ENCODE results near the gene SERPINI2.

Gene SERPINI2

DNA sequence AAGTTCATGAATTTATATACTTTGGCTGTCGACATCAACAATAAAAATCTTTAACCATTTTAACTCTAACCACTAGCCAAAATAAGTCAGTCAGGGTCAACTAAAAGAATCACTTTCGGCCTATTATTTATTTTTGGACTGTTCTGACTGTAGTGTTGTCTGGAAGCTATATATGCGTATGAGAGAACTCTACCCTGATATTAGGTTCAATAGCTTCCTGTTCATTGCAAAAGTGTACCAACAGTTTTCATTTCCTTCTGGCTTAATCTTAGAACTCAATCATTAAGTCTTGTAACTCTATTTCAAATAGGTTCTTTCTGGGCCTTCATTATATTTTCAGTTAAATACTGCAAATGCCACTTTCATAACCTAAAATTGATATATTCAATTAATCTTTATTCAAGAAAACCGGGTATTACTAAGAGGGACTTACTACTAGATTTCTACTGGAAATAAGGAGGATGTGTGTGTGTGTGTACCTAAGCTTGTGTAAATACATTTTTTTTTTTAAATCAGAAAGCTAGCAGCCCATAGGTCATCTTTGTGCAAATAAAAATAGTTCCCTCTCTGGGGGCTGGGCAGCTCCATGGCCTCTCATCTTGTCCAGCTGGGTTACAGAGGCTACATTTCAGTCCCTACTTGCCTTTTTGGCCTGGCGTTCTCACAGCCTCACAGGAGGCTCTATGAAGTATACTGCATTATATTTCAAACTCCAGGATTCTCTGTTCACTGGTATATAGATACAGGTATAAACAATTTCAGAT is 5.8 kb downstream of the SERPINI2 start:
- no peaks in the 10 kb centered on the region for H3K36me3 ChIP-seq (ENCODE audit: control insufficient read depth, low read length)
- no peaks in the 10 kb centered on the region for H3K4me1 ChIP-seq (ENCODE audit: control insufficient read depth, low read length)
- no peak overlapping the region for H3K27ac ChIP-seq (ENCODE audit: low read depth, low read length)
- no peaks in the 10 kb centered on the region for H3K79me2 ChIP-seq (ENCODE audit: control insufficient read depth, low read length)
- no peaks in the 10 kb centered on the region for H3K9me2 ChIP-seq (replicated peaks; ENCODE audit: control insufficient read depth, low read length)
- no peaks in the 10 kb centered on the region for H3K9me3 ChIP-seq (ENCODE audit: control insufficient read depth, insufficient read depth, low read length)
- TF ChIP-seq EZH2phosphoT487 (IDR thresholded peaks at IDR 0.05; ENCODE audit: borderline replicate concordance, low read length): no peak
- TF ChIP-seq, protein P1, sequence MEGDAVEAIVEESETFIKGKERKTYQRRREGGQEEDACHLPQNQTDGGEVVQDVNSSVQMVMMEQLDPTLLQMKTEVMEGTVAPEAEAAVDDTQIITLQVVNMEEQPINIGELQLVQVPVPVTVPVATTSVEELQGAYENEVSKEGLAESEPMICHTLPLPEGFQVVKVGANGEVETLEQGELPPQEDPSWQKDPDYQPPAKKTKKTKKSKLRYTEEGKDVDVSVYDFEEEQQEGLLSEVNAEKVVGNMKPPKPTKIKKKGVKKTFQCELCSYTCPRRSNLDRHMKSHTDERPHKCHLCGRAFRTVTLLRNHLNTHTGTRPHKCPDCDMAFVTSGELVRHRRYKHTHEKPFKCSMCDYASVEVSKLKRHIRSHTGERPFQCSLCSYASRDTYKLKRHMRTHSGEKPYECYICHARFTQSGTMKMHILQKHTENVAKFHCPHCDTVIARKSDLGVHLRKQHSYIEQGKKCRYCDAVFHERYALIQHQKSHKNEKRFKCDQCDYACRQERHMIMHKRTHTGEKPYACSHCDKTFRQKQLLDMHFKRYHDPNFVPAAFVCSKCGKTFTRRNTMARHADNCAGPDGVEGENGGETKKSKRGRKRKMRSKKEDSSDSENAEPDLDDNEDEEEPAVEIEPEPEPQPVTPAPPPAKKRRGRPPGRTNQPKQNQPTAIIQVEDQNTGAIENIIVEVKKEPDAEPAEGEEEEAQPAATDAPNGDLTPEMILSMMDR (IDR thresholded peaks at IDR 0.05; ENCODE audit: low read depth, low read length, poor library complexity, severe bottlenecking): no peak
- H3K4me2 ChIP-seq (ENCODE audit: low read length): no peak overlapping the region
- H3K4me3 ChIP-seq (ENCODE audit: low read length): no peak overlapping the region
- no peaks in the 10 kb centered on the region for H4K20me1 ChIP-seq (ENCODE audit: control insufficient read depth, insufficient read depth, low read depth, low read length)
- no peaks in the 10 kb centered on the region for H3K27me3 ChIP-seq (ENCODE audit: control insufficient read depth, low read length)
- no peaks in the 10 kb centered on the region for H3F3A ChIP-seq (ENCODE audit: control insufficient read depth, insufficient read depth)

DNA sequence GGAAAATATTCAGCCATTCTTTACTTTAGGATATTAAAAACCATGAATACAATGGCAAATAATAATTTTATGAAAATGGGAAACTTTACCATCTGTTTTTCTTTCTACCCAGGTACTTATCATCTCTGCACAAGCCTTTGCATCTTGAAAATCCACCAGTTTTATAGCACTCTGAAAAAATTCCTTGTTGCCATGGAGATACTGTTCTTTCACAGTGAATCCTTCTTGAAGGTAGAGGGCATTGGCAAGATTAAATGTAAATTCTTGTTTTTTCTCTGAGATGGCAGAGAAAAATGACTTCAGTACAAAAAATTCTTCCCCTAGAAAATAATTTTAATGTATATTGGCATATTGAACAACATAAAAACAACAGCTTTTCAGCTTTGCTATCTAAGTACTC is 6.9 kb downstream of the SERPINI2 start:
- no peaks in the 10 kb centered on the region for H4K20me1 ChIP-seq (ENCODE audit: control insufficient read depth, insufficient read depth, low read depth, low read length)
- H3K9me3 ChIP-seq (ENCODE audit: control insufficient read depth, insufficient read depth, low read length): no peaks in the 10 kb centered on the region
- TF ChIP-seq, protein P1 (IDR thresholded peaks at IDR 0.05; ENCODE audit: low read depth, low read length, poor library complexity, severe bottlenecking): no peak
- no peak for TF ChIP-seq EZH2phosphoT487 (IDR thresholded peaks at IDR 0.05; ENCODE audit: borderline replicate concordance, low read length)
- no peak overlapping the region for H3K4me3 ChIP-seq (ENCODE audit: low read length)
- H3K79me2 ChIP-seq (ENCODE audit: control insufficient read depth, low read length): no peaks in the 10 kb centered on the region
- no peak overlapping the region for H3K27ac ChIP-seq (ENCODE audit: low read depth, low read length)
- H3F3A ChIP-seq (ENCODE audit: control insufficient read depth, insufficient read depth): no peaks in the 10 kb centered on the region
- no peaks in the 10 kb centered on the region for H3K27me3 ChIP-seq (ENCODE audit: control insufficient read depth, low read length)
- H3K4me1 ChIP-seq (ENCODE audit: control insufficient read depth, low read length): no peaks in the 10 kb centered on the region
- H3K4me2 ChIP-seq (ENCODE audit: low read length): no peak overlapping the region
- H3K36me3 ChIP-seq (ENCODE audit: control insufficient read depth, low read length): no peaks in the 10 kb centered on the region
- H3K9me2 ChIP-seq (replicated peaks; ENCODE audit: control insufficient read depth, low read length): no peaks in the 10 kb centered on the region

GRCh38 chr3:167456157-167456799 is 17.6 kb downstream of the SERPINI2 start:
- Histone ChIP-seq H3F3A (ENCODE audit: control insufficient read depth, insufficient read depth) (no peaks in the 10 kb centered on the region), H3K4me1 (ENCODE audit: control insufficient read depth, low read length) (no peaks in the 10 kb centered on the region), H3K4me3 (ENCODE audit: low read length) (no peak overlapping the region), H3K4me2 (ENCODE audit: low read length) (no peak overlapping the region), H3K9me3 (ENCODE audit: control insufficient read depth, insufficient read depth, low read length) (no peaks in the 10 kb centered on the region), H3K27me3 (ENCODE audit: control insufficient read depth, low read length) (no peaks in the 10 kb centered on the region), H3K36me3 (ENCODE audit: control insufficient read depth, low read length) (no peaks in the 10 kb centered on the region), H3K27ac (ENCODE audit: low read depth, low read length) (no peak overlapping the region), H3K79me2 (ENCODE audit: control insufficient read depth, low read length) (no peaks in the 10 kb centered on the region), H3K9me2 (replicated peaks; ENCODE audit: control insufficient read depth, low read length) (no peaks in the 10 kb centered on the region), H4K20me1 (ENCODE audit: control insufficient read depth, insufficient read depth, low read depth, low read length) (no peaks in the 10 kb centered on the region)
- TF ChIP-seq EZH2phosphoT487 (IDR thresholded peaks at IDR 0.05; ENCODE audit: borderline replicate concordance, low read length): no peak
- TF ChIP-seq, protein P1 (IDR thresholded peaks at IDR 0.05; ENCODE audit: low read depth, low read length, poor library complexity, severe bottlenecking): no peak

Data from DOHH2 (cell line).